MCF 10A (cell line): ENCODE measurements around the gene MBOAT1. TPM values are rescaled to one million over a fixed set of nuclear protein-coding genes. Genes with fewer than 3 reads are reported as not detected.

ENCODE experiments used
- BruUV-seq: library from RNA; stranded (reverse); fragments of 400-500 nt; replicated peaks from 2 replicates; lab custom pipeline; 2021; lab: Mats Ljungman, UMichigan
- CTCF ChIA-PET: fragments of 300-600 bp; sonication (Branson Sonifier 250); formaldehyde crosslinking; extraction: SDS; loops from one replicate; lab custom pipeline; 2021; ENCODE audit warnings: antibody characterized with exemption, inconsistent platforms; lab: Yijun Ruan, JAX
- POLR2A ChIA-PET: fragments of 300-600, 350-650 bp; sonication (Branson Sonifier 250); formaldehyde crosslinking; extraction: SDS; loops from one replicate; lab custom pipeline; 2020; ENCODE audit warnings: antibody characterized with exemption, inconsistent platforms; lab: Yijun Ruan, JAX
- DNase-seq: peaks from one replicate; pipeline ENCODE4 v3.0.0-alpha.2; 2018; ENCODE audit not compliant: unreplicated experiment
- H3K27ac Mint-ChIP-seq: one replicate; pipeline ENCODE4 v1.8.0; 2022; ENCODE audit warnings: mild to moderate bottlenecking, low read depth, mixed read lengths; ENCODE audit not compliant: unreplicated experiment
- H3K27me3 Mint-ChIP-seq: one replicate; pipeline ENCODE4 v1.8.0; 2022; ENCODE audit warnings: mixed read lengths; ENCODE audit not compliant: insufficient read depth, unreplicated experiment
- H3K36me3 Mint-ChIP-seq: one replicate; pipeline ENCODE4 v1.8.0; 2022; ENCODE audit warnings: mild to moderate bottlenecking, moderate library complexity, mixed read lengths; ENCODE audit not compliant: insufficient read depth, unreplicated experiment
- H3K4me1 Mint-ChIP-seq: one replicate; pipeline ENCODE4 v1.8.0; 2022; ENCODE audit warnings: mixed read lengths; ENCODE audit not compliant: insufficient read depth, unreplicated experiment
- H3K4me3 Mint-ChIP-seq: one replicate; pipeline ENCODE4 v1.8.0; 2022; ENCODE audit warnings: mild to moderate bottlenecking, moderate library complexity, mixed read lengths; ENCODE audit not compliant: unreplicated experiment
- H3K9me3 Mint-ChIP-seq: one replicate; pipeline ENCODE4 v1.8.0; 2022; ENCODE audit warnings: mixed read lengths; ENCODE audit not compliant: unreplicated experiment
- intact Hi-C: fragments of 100-400 bp; cut with micrococcal nuclease; formaldehyde crosslinking; loops from 2 replicates; pipeline ENCODE4 v1.14.1; 2022
- total RNA-seq: library from RNA; stranded (reverse); gene quantifications from 2 replicates; pipeline ENCODE4 v1.2.3, GENCODE V29; 2022
- TF ChIP-seq, protein P1 (sequence below): fragments of 200-600 bp; IDR thresholded peaks from one replicate; pipeline ENCODE4 v1.8.0; 2022; ENCODE audit warnings: antibody characterized with exemption, mild to moderate bottlenecking; ENCODE audit not compliant: unreplicated experiment

The MBOAT1 gene
- total RNA-seq, 1 experiment from 2014 or later: 6.3 TPM

DNA sequence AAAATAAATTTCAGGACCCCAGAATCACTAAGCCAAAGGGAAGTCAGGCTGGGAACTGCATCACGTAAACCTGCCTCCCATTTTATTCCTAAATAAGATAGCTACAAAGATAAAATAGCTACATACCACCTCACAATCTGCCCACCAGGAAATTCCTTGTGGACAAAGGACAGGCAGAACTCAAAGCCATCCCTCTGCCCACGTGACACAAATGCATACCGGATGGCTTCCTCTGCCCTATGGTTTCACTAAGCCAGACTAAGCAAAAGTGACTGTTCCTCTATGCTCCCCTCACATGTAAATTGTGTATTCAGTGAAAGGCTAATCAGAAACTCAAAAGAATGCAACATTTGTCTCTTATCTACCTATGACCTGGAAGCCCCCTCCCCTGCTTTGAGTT is 15.0 kb downstream of the MBOAT1 start:
- Mint-ChIP-seq H3K9me3 (no peaks in the 10 kb centered on the region), H3K27ac (no peak overlapping the region), H3K4me3 (no peak overlapping the region), H3K4me1 (peaks cover 11% of the 10 kb centered on the region), H3K36me3 (peaks cover 7% of the 10 kb centered on the region), H3K27me3 (no peaks in the 10 kb centered on the region)
- DNase-seq: no peak
- ChIA-PET CTCF (interaction anchor here (0.6 to 1.0 kb wide), 2 partner anchors 86 to 1602 kb away, joined by 3 to 5 read pairs; no protein-coding TSS in a partner anchor), POLR2A (no interaction called here)
- intact Hi-C loops: no loop called here
- TF ChIP-seq, protein P1, sequence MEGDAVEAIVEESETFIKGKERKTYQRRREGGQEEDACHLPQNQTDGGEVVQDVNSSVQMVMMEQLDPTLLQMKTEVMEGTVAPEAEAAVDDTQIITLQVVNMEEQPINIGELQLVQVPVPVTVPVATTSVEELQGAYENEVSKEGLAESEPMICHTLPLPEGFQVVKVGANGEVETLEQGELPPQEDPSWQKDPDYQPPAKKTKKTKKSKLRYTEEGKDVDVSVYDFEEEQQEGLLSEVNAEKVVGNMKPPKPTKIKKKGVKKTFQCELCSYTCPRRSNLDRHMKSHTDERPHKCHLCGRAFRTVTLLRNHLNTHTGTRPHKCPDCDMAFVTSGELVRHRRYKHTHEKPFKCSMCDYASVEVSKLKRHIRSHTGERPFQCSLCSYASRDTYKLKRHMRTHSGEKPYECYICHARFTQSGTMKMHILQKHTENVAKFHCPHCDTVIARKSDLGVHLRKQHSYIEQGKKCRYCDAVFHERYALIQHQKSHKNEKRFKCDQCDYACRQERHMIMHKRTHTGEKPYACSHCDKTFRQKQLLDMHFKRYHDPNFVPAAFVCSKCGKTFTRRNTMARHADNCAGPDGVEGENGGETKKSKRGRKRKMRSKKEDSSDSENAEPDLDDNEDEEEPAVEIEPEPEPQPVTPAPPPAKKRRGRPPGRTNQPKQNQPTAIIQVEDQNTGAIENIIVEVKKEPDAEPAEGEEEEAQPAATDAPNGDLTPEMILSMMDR: no peak
- BruUV-seq: no TSS peak

DNA sequence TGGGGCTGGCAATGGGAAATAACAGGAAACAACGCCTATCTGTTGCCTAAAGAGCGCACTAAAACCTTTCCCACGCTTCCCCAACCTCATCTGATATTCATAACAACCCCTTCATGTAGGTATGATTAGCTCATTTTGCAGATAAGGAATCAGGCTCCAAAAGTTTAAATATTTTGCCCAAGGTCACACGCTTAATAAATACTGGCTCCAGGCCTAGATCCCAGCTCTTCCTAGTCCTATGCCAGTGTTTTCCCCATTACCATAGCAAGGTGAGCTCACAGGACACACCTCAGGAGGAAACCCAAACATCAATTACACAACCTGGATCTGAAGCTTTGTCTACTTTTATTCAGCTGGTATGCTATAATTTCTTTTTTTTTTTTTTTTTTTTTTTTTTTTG is 19.6 kb downstream of the MBOAT1 start:
- CTCF ChIA-PET: interaction anchor here (1.0 kb wide), 1 partner anchor 9 kb away, joined by 4 read pairs; no protein-coding TSS in a partner anchor
- Mint-ChIP-seq H3K36me3 (no peaks in the 10 kb centered on the region), H3K4me3 (no peak overlapping the region), H3K27me3 (no peaks in the 10 kb centered on the region), H3K9me3 (no peaks in the 10 kb centered on the region), H3K4me1 (no peaks in the 10 kb centered on the region), H3K27ac (no peak overlapping the region)
- POLR2A ChIA-PET: no interaction called here
- DNase-seq: no peak
- TF ChIP-seq, protein P1: no peak
- BruUV-seq: no TSS peak
- intact Hi-C loops: no loop called here

DNA sequence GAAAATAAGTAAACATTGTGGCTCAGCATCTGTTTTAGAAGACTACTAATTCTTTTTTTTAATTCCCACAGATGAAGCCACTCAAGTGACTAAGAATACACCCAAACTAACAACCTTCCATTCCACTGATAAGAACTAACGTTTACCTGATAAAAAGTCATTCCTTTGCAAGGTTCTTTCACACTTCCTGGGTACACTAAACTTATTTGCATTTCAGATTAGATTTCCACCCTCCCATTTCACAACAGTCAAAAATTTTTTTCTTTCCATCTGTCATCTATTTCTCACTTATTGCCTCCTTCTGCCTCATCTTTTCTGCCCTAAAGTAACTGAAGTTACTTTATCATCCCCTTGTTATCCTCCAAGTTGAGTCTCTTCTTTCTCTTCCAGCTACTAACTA is 20.3 kb downstream of the MBOAT1 start:
- TF ChIP-seq, protein P1: no peak
- ChIA-PET POLR2A (interaction anchor here (0.8 kb wide), 1 partner anchor 13 kb away, joined by 3 read pairs; no protein-coding TSS in a partner anchor), CTCF (interaction anchor here (1.0 kb wide), 1 partner anchor 8 kb away, joined by 4 read pairs; no protein-coding TSS in a partner anchor)
- Mint-ChIP-seq H3K4me1 (peaks cover 3% of the 10 kb centered on the region), H3K9me3 (no peaks in the 10 kb centered on the region), H3K27ac (no peak overlapping the region), H3K4me3 (no peak overlapping the region), H3K36me3 (no peaks in the 10 kb centered on the region), H3K27me3 (no peaks in the 10 kb centered on the region)
- intact Hi-C loops: no loop called here
- DNase-seq: no peak
- BruUV-seq: no TSS peak

DNA sequence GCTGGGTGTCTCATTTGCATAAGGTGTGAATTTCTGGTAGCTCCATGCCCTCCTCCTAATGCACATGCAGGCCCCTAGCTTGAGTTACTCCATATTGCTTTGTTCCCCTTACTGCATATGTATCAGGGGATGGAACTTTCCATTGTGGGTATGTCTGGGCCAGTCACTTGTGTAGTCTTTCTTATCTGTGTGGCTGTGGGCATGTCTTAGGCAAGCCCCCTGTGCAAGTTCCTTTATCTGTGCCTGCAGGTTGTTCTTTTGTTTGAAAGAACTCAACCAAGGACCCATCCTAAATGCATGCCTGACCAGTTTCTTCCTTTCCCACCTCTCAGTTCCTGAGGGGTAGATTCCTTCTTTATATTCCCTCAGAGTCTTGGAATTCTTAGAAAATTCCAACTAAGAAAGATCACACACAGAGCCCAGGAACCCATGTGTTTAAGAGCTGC is 23.6 kb downstream of the MBOAT1 start:
- ChIA-PET POLR2A (no interaction called here), CTCF (no interaction called here)
- H3K9me3 Mint-ChIP-seq: no peaks in the 10 kb centered on the region
- H3K36me3 Mint-ChIP-seq: no peaks in the 10 kb centered on the region
- H3K27ac Mint-ChIP-seq: no peak overlapping the region
- no peak for DNase-seq
- H3K4me1 Mint-ChIP-seq: peaks cover 5% of the 10 kb centered on the region
- TF ChIP-seq, protein P1: no peak
- intact Hi-C loops: no loop called here
- no peaks in the 10 kb centered on the region for H3K27me3 Mint-ChIP-seq
- BruUV-seq: no TSS peak
- H3K4me3 Mint-ChIP-seq: no peak overlapping the region
